Progenitor cell of endocrine pancreas (in vitro differentiated cells): ENCODE measurements around the gene ZNF573. TPM values are rescaled to one million over a fixed set of nuclear protein-coding genes. Genes with fewer than 3 reads are reported as not detected.
A peak's percentile ranks its signal among the peaks of the same experiment; 100 is the strongest.

ENCODE experiments used
- DNase-seq: peaks from one replicate; pipeline ENCODE4 v3.0.0; 2021; ENCODE audit warnings: low spot score; ENCODE audit not compliant: unreplicated experiment
- H3K27ac Mint-ChIP-seq: 2 replicates; pipeline ENCODE4 v1.8.0; 2021; ENCODE audit warnings: mild to moderate bottlenecking, moderate library complexity, mixed read lengths
- H3K27me3 Mint-ChIP-seq: 2 replicates; pipeline ENCODE4 v1.8.0; 2021; ENCODE audit warnings: mixed read lengths
- H3K36me3 Mint-ChIP-seq: 2 replicates; pipeline ENCODE4 v1.8.0; 2022; ENCODE audit warnings: mixed read lengths; ENCODE audit not compliant: insufficient read depth
- H3K4me1 Mint-ChIP-seq: 2 replicates; pipeline ENCODE4 v1.8.0; 2021; ENCODE audit warnings: low read depth, mixed read lengths
- H3K4me3 Mint-ChIP-seq: 2 replicates; pipeline ENCODE4 v1.8.0; 2021; ENCODE audit warnings: low read depth, mild to moderate bottlenecking, moderate library complexity, mixed read lengths
- H3K9me3 Mint-ChIP-seq: 2 replicates; pipeline ENCODE4 v1.8.0; 2021; ENCODE audit warnings: low read depth, mixed read lengths
- CTCF ChIP-seq: fragments of 200-600 bp; sonication (generic); IDR thresholded peaks from one replicate; pipeline ENCODE4 v1.5.0; 2021; ENCODE audit warnings: antibody characterized with exemption, mild to moderate bottlenecking; ENCODE audit not compliant: unreplicated experiment
- total RNA-seq: library from RNA; stranded (reverse); gene quantifications from 2 replicates; pipeline ENCODE4 v1.2.1, GENCODE V29; 2021

ZNF573 gene
- total RNA-seq, 1 donor from 2014 or later, result 12.7 TPM

- peaks cover 12% of the 10 kb centered on the region for H3K4me1 Mint-ChIP-seq
- H3K27me3 Mint-ChIP-seq, result no peaks in the 10 kb centered on the region
- H3K36me3 Mint-ChIP-seq, result peaks cover 6% of the 10 kb centered on the region
- no peak for TF ChIP-seq CTCF
- H3K4me3 Mint-ChIP-seq, result peak overlapping the region; percentile 24
- H3K27ac Mint-ChIP-seq, result peak overlapping the region; percentile 69
- no peaks in the 10 kb centered on the region for H3K9me3 Mint-ChIP-seq
- no peak for DNase-seq
Observed at GRCh38 chr19:37692956-37693620, 86.3 kb downstream of the ZNF573 start.

GRCh38 chr19:37691881-37692504, 87.4 kb downstream of the ZNF573 start:
- TF ChIP-seq CTCF, result peak; percentile 32
- Mint-ChIP-seq H3K4me1 (peaks cover 19% of the 10 kb centered on the region), H3K27ac (peak overlapping the region; percentile 98), H3K36me3 (peaks cover 10% of the 10 kb centered on the region), H3K9me3 (no peaks in the 10 kb centered on the region), H3K4me3 (peak overlapping the region; percentile 93), H3K27me3 (no peaks in the 10 kb centered on the region)
- peak; percentile 74 for DNase-seq

Other genes with a start within 250 kb of the ZNF573 start
- gene ZNF571, start 184.8 kb downstream of the ZNF573 start, total RNA-seq, result 8.5 and 11.2 TPM in 2 replicates
- 0.79 and 0.98 TPM in 2 replicates for gene ZNF540, start 184.7 kb downstream of the ZNF573 start, total RNA-seq
- 32.0 and 35.7 TPM in 2 replicates for gene ZFP30, start 124.1 kb downstream of the ZNF573 start, total RNA-seq
- gene ZNF607, start 59.8 kb downstream of the ZNF573 start, total RNA-seq, result 22.7 and 28.9 TPM in 2 replicates
- gene WDR87, start 127.0 kb upstream of the ZNF573 start, total RNA-seq, result 0.02 TPM in 1 of 2 replicates, not detected in the other
- 126 and 132 TPM in 2 replicates for gene SIPA1L3, start 127.6 kb upstream of the ZNF573 start, total RNA-seq